WTC11 (cell line): Measurements from ENCODE around the gene PTEN. TPM values are rescaled to one million over a fixed set of nuclear protein-coding genes. Genes with fewer than 3 reads are reported as not detected.

ENCODE experiments used
- ATAC-seq: fragments of 200-7000 bp; cut with Tn5 transposase; 2 replicates; pipeline ENCODE4 v1.10.0; 2021; ENCODE audit warnings: mild to moderate bottlenecking, moderate library complexity
- CTCF ChIA-PET: fragments of 300-600 bp; sonication (Branson Sonifier 250); formaldehyde crosslinking; loops from one replicate; lab custom pipeline; 2021; ENCODE audit warnings: antibody characterized with exemption; lab: Charles Lee
- POLR2A ChIA-PET: fragments of 350-600 bp; sonication (Branson Sonifier 250); formaldehyde crosslinking; loops from one replicate; lab custom pipeline; 2021; ENCODE audit warnings: antibody characterized with exemption; lab: Charles Lee
- DNase-seq: peaks from one replicate; pipeline ENCODE4 v3.0.0; 2021; ENCODE audit warnings: low spot score
- H3K27ac Mint-ChIP-seq: 2 replicates; pipeline ENCODE4 v1.8.0; 2021; ENCODE audit warnings: mixed read lengths
- H3K27me3 Mint-ChIP-seq: 2 replicates; pipeline ENCODE4 v1.8.0; 2021; ENCODE audit warnings: low read depth, mild to moderate bottlenecking, moderate library complexity, mixed read lengths
- H3K36me3 Mint-ChIP-seq: 2 replicates; pipeline ENCODE4 v1.8.0; 2021; ENCODE audit warnings: mixed read lengths
- H3K4me1 Mint-ChIP-seq: 2 replicates; pipeline ENCODE4 v1.8.0; 2022; ENCODE audit warnings: mixed read lengths
- H3K4me3 Mint-ChIP-seq: 2 replicates; pipeline ENCODE4 v1.8.0; 2021; ENCODE audit warnings: mild to moderate bottlenecking, moderate library complexity, mixed read lengths
- H3K9me3 Mint-ChIP-seq: 2 replicates; pipeline ENCODE4 v1.8.0; 2021; ENCODE audit warnings: mixed read lengths
- CREM ChIP-seq: sonication (generic); formaldehyde crosslinking; IDR thresholded peaks from 2 replicates; pipeline ENCODE4 v1.8.1; 2022; ENCODE audit warnings: mild to moderate bottlenecking, missing genetic modification reagents, moderate library complexity
- ELF4 ChIP-seq: sonication (generic); formaldehyde crosslinking; IDR thresholded peaks from 2 replicates; pipeline ENCODE4 v1.8.1; 2022; ENCODE audit warnings: low read depth, mild to moderate bottlenecking, moderate library complexity, missing genetic modification reagents
- FOXJ3 ChIP-seq: sonication (generic); formaldehyde crosslinking; IDR thresholded peaks from 2 replicates; pipeline ENCODE4 v1.9.0; 2021; ENCODE audit warnings: missing genetic modification reagents, mild to moderate bottlenecking, borderline replicate concordance
- FOXP1 ChIP-seq: sonication (generic); formaldehyde crosslinking; IDR thresholded peaks from 2 replicates; pipeline ENCODE4 v1.8.0; 2022; ENCODE audit warnings: missing genetic modification reagents, mild to moderate bottlenecking, moderate library complexity, borderline replicate concordance
- JUN ChIP-seq: sonication (generic); formaldehyde crosslinking; IDR thresholded peaks from 2 replicates; pipeline ENCODE4 v1.8.0; 2023; ENCODE audit warnings: mild to moderate bottlenecking, missing genetic modification reagents
- NR2C2 ChIP-seq: sonication (generic); formaldehyde crosslinking; IDR thresholded peaks from 2 replicates; pipeline ENCODE4 v1.8.0; 2022; ENCODE audit warnings: mild to moderate bottlenecking, missing genetic modification reagents
- RORB ChIP-seq: fragments of 250-450 bp; sonication (Bioruptor Pico); IDR thresholded peaks from 2 replicates; pipeline ENCODE4 v1.9.0; 2021; ENCODE audit warnings: mild to moderate bottlenecking
- SMAD3 ChIP-seq: sonication (generic); formaldehyde crosslinking; IDR thresholded peaks from 2 replicates; pipeline ENCODE4 v1.8.0; 2022; ENCODE audit warnings: missing genetic modification reagents, mild to moderate bottlenecking, borderline replicate concordance
- SMAD4 ChIP-seq: sonication (generic); formaldehyde crosslinking; IDR thresholded peaks from 2 replicates; pipeline ENCODE4 v1.8.0; 2022; ENCODE audit warnings: mild to moderate bottlenecking, missing genetic modification reagents
- SP1 ChIP-seq: sonication (generic); formaldehyde crosslinking; conservative IDR thresholded peaks from 2 replicates; pipeline ENCODE4 v1.8.1; 2022; ENCODE audit warnings: missing genetic modification reagents
- ZNF121 ChIP-seq: sonication (generic); formaldehyde crosslinking; IDR thresholded peaks from 2 replicates; pipeline ENCODE4 v1.8.0; 2023; ENCODE audit warnings: missing genetic modification reagents
- ZNF232 ChIP-seq: sonication (generic); formaldehyde crosslinking; IDR thresholded peaks from 2 replicates; pipeline ENCODE4 v1.8.0; 2022; ENCODE audit warnings: mild to moderate bottlenecking, missing genetic modification reagents
- total RNA-seq: library from RNA; stranded (reverse); gene quantifications from 3 replicates; pipeline ENCODE4 v1.2.3, GENCODE V29; 2021
- TF ChIP-seq, protein P1 (sequence below): sonication (generic); formaldehyde crosslinking; IDR thresholded peaks from 2 replicates; pipeline ENCODE4 v1.8.1; 2022; ENCODE audit warnings: mild to moderate bottlenecking, missing genetic modification reagents, moderate library complexity, borderline replicate concordance
- TF ChIP-seq, protein P2 (sequence below): fragments of 250-450 bp; sonication (Bioruptor Pico); conservative IDR thresholded peaks from 2 replicates; pipeline ENCODE4 v1.9.0; 2021; ENCODE audit warnings: mild to moderate bottlenecking
- TF ChIP-seq, protein P3 (sequence below): sonication (generic); formaldehyde crosslinking; conservative IDR thresholded peaks from 2 replicates; pipeline ENCODE4 v1.8.1; 2022; ENCODE audit warnings: mild to moderate bottlenecking, missing genetic modification reagents
- TF ChIP-seq, protein P4 (sequence below): sonication (generic); formaldehyde crosslinking; IDR thresholded peaks from 2 replicates; pipeline ENCODE4 v1.8.1; 2023; ENCODE audit warnings: mild to moderate bottlenecking, missing genetic modification reagents, borderline replicate concordance
- TF ChIP-seq, protein P5 (sequence below): sonication (generic); formaldehyde crosslinking; IDR thresholded peaks from 2 replicates; pipeline ENCODE4 v1.8.1; 2023; ENCODE audit warnings: mild to moderate bottlenecking, missing genetic modification reagents
- TF ChIP-seq, protein P6 (sequence below): sonication (generic); formaldehyde crosslinking; IDR thresholded peaks from 2 replicates; pipeline ENCODE4 v1.8.1; 2022; ENCODE audit warnings: mild to moderate bottlenecking, moderate library complexity, missing genetic modification reagents

Gene PTEN
- total RNA-seq, 1 experiment from 2014 or later: 54.2 TPM

DNA sequence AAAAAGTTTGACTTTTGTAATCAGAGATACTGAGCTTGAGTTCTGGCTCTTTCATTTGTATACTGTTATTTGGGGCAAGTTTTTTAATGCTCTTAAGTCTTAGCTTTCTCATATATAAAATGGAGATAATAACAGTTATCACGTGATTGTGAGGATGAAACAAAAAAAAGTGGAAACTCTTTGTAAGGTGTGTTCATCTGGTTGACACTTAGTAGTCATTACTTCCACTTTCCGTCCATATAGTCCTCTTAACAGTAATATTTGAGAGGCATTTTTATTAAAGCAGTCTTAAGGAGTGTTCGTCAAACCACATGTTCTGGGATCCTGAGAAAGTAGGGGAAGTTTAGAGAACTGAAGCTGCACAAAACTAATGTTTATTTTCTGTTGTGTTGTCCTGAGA, 65.6 kb downstream of the PTEN start:
- no peak overlapping the region for H3K27ac Mint-ChIP-seq
- peaks cover 52% of the 10 kb centered on the region for H3K4me1 Mint-ChIP-seq
- CTCF ChIA-PET: no interaction called here

DNA sequence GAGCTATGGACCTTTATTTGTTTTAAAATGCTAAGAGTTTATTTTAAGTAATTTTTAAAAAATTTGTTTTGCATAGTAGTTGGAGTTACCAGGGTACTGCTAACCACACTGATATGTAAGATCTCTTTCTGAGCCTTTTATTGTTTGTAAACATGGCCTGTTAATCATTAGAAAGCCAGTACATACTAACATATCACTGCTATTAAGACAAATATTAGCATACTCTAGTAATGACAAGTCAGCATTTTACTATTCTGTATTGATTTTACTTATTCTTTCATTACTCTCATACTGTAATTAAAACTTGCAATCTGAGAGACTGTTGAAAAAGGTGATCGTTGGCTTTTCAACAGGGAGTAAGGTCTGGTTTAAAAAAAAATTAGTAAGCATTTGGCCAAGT, 66.7 kb downstream of the PTEN start:
- Mint-ChIP-seq H3K9me3 (no peaks in the 10 kb centered on the region), H3K4me1 (peaks cover 48% of the 10 kb centered on the region), H3K36me3 (peaks cover 6% of the 10 kb centered on the region), H3K27me3 (no peaks in the 10 kb centered on the region), H3K27ac (no peak overlapping the region), H3K4me3 (no peak overlapping the region)
- ChIA-PET POLR2A (no interaction called here), CTCF (no interaction called here)
- TF ChIP-seq, protein P1, sequence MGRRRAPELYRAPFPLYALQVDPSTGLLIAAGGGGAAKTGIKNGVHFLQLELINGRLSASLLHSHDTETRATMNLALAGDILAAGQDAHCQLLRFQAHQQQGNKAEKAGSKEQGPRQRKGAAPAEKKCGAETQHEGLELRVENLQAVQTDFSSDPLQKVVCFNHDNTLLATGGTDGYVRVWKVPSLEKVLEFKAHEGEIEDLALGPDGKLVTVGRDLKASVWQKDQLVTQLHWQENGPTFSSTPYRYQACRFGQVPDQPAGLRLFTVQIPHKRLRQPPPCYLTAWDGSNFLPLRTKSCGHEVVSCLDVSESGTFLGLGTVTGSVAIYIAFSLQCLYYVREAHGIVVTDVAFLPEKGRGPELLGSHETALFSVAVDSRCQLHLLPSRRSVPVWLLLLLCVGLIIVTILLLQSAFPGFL (CRISPR knock-in tag): no peak
- TF ChIP-seq FOXJ3: no peak
- TF ChIP-seq ZNF232: no peak
- TF ChIP-seq NR2C2 (CRISPR knock-in tag): no peak
- TF ChIP-seq, protein P2, sequence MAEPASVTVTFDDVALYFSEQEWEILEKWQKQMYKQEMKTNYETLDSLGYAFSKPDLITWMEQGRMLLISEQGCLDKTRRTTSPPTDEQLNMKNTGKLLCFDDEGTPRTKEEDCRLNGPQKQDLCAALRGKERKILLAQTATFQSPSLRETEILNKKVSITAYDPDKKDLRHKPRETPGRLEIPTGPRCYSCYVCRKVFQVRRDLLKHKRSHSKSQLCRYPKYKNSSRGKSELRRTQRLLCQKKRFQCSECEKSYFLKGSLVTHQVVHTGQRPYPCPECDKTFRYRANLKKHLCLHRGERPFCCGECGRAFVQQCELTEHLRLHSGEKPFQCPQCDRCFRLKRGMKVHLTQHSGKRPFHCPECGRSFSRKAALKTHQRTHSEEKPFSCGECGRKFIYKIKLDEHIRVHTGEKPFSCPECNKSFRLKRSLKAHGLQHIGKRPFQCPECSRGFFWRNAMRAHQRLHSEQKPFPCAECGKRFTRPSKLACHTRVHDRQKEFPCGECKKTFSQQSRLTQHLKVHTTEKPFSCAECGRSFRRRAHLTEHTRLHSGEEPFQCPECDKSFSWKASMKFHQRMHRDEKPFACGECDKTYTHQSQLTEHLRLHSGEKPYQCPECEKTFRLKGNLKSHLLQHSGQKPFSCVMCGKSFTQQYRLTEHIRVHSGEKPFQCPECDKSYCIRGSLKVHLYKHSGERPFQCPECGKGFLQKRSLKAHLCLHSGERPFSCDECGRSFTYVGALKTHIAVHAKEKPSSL (CRISPR knock-in tag): no peak
- DNase-seq (no peak), ATAC-seq (no peak)

More for the DNA sequence above, 65.6 kb downstream of the PTEN start:
- Mint-ChIP-seq H3K4me3 (no peak overlapping the region), H3K27me3 (no peaks in the 10 kb centered on the region), H3K36me3 (peaks cover 1% of the 10 kb centered on the region), H3K9me3 (no peaks in the 10 kb centered on the region)
- POLR2A ChIA-PET: interaction anchor here (0.7 kb wide), 1 partner anchor 32 kb away, joined by 3 read pairs; no protein-coding TSS in a partner anchor
- TF ChIP-seq FOXP1 (CRISPR knock-in tag) (no peak), CREM (no peak), SMAD3 (no peak), JUN (CRISPR knock-in tag) (no peak), ELF4 (CRISPR knock-in tag) (no peak), SMAD4 (CRISPR knock-in tag) (no peak), SP1 (CRISPR knock-in tag) (no peak)
- TF ChIP-seq, protein P3, sequence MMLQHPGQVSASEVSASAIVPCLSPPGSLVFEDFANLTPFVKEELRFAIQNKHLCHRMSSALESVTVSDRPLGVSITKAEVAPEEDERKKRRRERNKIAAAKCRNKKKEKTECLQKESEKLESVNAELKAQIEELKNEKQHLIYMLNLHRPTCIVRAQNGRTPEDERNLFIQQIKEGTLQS (CRISPR knock-in tag): no peak
- TF ChIP-seq, protein P4, sequence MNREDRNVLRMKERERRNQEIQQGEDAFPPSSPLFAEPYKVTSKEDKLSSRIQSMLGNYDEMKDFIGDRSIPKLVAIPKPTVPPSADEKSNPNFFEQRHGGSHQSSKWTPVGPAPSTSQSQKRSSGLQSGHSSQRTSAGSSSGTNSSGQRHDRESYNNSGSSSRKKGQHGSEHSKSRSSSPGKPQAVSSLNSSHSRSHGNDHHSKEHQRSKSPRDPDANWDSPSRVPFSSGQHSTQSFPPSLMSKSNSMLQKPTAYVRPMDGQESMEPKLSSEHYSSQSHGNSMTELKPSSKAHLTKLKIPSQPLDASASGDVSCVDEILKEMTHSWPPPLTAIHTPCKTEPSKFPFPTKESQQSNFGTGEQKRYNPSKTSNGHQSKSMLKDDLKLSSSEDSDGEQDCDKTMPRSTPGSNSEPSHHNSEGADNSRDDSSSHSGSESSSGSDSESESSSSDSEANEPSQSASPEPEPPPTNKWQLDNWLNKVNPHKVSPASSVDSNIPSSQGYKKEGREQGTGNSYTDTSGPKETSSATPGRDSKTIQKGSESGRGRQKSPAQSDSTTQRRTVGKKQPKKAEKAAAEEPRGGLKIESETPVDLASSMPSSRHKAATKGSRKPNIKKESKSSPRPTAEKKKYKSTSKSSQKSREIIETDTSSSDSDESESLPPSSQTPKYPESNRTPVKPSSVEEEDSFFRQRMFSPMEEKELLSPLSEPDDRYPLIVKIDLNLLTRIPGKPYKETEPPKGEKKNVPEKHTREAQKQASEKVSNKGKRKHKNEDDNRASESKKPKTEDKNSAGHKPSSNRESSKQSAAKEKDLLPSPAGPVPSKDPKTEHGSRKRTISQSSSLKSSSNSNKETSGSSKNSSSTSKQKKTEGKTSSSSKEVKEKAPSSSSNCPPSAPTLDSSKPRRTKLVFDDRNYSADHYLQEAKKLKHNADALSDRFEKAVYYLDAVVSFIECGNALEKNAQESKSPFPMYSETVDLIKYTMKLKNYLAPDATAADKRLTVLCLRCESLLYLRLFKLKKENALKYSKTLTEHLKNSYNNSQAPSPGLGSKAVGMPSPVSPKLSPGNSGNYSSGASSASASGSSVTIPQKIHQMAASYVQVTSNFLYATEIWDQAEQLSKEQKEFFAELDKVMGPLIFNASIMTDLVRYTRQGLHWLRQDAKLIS (CRISPR knock-in tag): no peak
- ATAC-seq: no peak
- DNase-seq: no peak

DNA sequence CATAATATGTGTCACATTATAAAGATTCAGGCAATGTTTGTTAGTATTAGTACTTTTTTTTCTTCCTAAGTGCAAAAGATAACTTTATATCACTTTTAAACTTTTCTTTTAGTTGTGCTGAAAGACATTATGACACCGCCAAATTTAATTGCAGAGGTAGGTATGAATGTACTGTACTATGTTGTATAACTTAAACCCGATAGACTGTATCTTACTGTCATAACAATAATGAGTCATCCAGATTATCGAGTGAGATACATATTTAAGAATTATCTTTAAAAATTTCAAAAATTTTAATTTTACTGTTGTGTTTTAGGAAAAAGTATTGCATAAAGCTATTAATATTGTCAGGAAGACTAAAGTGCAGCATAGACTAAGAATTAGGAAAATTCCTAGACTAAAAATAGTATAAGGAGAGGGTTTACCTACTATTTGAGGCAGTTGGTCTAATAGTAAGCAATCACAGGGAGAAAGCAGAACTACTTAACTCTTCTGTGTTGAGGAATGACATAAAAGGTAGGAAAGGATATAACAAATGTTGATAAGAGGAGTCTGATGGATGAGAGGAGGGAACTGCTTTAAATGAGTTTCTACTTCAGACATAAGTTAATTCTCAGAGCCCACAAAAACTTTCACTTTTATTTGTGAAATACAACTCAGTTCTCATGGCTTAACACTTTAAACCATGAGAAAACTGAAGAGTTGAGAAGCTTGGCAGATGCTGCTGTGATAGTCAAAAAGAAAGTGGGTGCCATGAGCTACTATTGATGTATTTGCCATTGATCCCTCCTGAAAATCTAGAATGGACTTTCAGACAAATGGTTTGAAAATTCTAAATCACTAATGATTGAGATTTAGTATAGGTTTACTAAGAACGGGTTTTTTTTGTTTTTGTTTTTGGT, 67.8 kb downstream of the PTEN start:
- Mint-ChIP-seq H3K36me3 (peaks cover 10% of the 10 kb centered on the region), H3K9me3 (no peaks in the 10 kb centered on the region), H3K27ac (no peak overlapping the region), H3K4me1 (peaks cover 46% of the 10 kb centered on the region), H3K27me3 (no peaks in the 10 kb centered on the region), H3K4me3 (no peak overlapping the region)
- ATAC-seq (no peak), DNase-seq (no peak)
- POLR2A ChIA-PET: no interaction called here
- CTCF ChIA-PET: no interaction called here
- TF ChIP-seq, protein P5, sequence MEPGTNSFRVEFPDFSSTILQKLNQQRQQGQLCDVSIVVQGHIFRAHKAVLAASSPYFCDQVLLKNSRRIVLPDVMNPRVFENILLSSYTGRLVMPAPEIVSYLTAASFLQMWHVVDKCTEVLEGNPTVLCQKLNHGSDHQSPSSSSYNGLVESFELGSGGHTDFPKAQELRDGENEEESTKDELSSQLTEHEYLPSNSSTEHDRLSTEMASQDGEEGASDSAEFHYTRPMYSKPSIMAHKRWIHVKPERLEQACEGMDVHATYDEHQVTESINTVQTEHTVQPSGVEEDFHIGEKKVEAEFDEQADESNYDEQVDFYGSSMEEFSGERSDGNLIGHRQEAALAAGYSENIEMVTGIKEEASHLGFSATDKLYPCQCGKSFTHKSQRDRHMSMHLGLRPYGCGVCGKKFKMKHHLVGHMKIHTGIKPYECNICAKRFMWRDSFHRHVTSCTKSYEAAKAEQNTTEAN (CRISPR knock-in tag): no peak
- no peak for TF ChIP-seq RORB (CRISPR knock-in tag)
- TF ChIP-seq ZNF121 (CRISPR knock-in tag): no peak
- TF ChIP-seq, protein P6, sequence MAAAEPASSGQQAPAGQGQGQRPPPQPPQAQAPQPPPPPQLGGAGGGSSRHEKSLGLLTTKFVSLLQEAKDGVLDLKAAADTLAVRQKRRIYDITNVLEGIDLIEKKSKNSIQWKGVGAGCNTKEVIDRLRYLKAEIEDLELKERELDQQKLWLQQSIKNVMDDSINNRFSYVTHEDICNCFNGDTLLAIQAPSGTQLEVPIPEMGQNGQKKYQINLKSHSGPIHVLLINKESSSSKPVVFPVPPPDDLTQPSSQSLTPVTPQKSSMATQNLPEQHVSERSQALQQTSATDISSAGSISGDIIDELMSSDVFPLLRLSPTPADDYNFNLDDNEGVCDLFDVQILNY (CRISPR knock-in tag): no peak
